ENCODE results near the gene TIPIN. TPM values are rescaled to one million over a fixed set of nuclear protein-coding genes. Genes with fewer than 3 reads are reported as not detected.
"Not testable (repeated sequence)": the region's sequence is repeated elsewhere in the genome, so short reads cannot be mapped to it uniquely, and the experiment has no call there.

The TIPIN gene
- polyA plus RNA-seq, 1 donor: 10.3 TPM

- H3K27me3 ChIP-seq (ENCODE audit: control insufficient read depth, insufficient read depth, low read length); H3K9me3 ChIP-seq (ENCODE audit: control insufficient read depth, low read depth, low read length); H3K4me1 ChIP-seq (ENCODE audit: control insufficient read depth, insufficient read depth, low read length); H3K27ac ChIP-seq (ENCODE audit: low read length); H3K4me3 ChIP-seq (ENCODE audit: low read length): not testable (repeated sequence)
- WGBS (ENCODE audit: insufficient coverage, low lambda C conversion rate): 40% methylated on average over 2 of the region's 10 CpGs
- peak in 1 of 2 donors; percentile 46 for DNase-seq
- peaks cover 37% of the 10 kb centered on the region for H3K36me3 ChIP-seq (ENCODE audit: control insufficient read depth, insufficient read depth, low read length)
Observed at GRCh38 chr15:66304425-66304824, 52.1 kb downstream of the TIPIN start.

- Histone ChIP-seq H3K4me1 (ENCODE audit: control insufficient read depth, insufficient read depth, low read length) (no peaks in the 10 kb centered on the region), H3K9me3 (ENCODE audit: control insufficient read depth, low read depth, low read length) (no peaks in the 10 kb centered on the region), H3K27ac (ENCODE audit: low read length) (no peak overlapping the region), H3K27me3 (ENCODE audit: control insufficient read depth, insufficient read depth, low read length) (no peaks in the 10 kb centered on the region), H3K36me3 (ENCODE audit: control insufficient read depth, insufficient read depth, low read length) (peaks cover 22% of the 10 kb centered on the region), H3K4me3 (ENCODE audit: low read length) (no peak overlapping the region)
- no peak for DNase-seq
- WGBS (ENCODE audit: insufficient coverage, low lambda C conversion rate): 100% methylated on average over 3 of the region's 5 CpGs
Observed at GRCh38 chr15:66302489-66303278, 53.8 kb downstream of the TIPIN start.

GRCh38 chr15:66298803-66299251, 57.7 kb downstream of the TIPIN start:
- Histone ChIP-seq H3K9me3 (ENCODE audit: control insufficient read depth, low read depth, low read length) (peaks cover 1% of the 10 kb centered on the region), H3K27ac (ENCODE audit: low read length) (no peak overlapping the region), H3K27me3 (ENCODE audit: control insufficient read depth, insufficient read depth, low read length) (no peaks in the 10 kb centered on the region), H3K4me3 (ENCODE audit: low read length) (no peak overlapping the region), H3K36me3 (ENCODE audit: control insufficient read depth, insufficient read depth, low read length) (peaks cover 9% of the 10 kb centered on the region), H3K4me1 (ENCODE audit: control insufficient read depth, insufficient read depth, low read length) (peaks cover 9% of the 10 kb centered on the region)
- no CpG with 5 or more reads among the region's 4 CpGs for WGBS (ENCODE audit: insufficient coverage, low lambda C conversion rate)
- no peak for DNase-seq

- H3K36me3 ChIP-seq (ENCODE audit: control insufficient read depth, insufficient read depth, low read length): peaks cover 7% of the 10 kb centered on the region
- H3K9me3 ChIP-seq (ENCODE audit: control insufficient read depth, low read depth, low read length): peaks cover 2% of the 10 kb centered on the region
- no peak overlapping the region for H3K4me3 ChIP-seq (ENCODE audit: low read length)
- no peak for DNase-seq
- no peaks in the 10 kb centered on the region for H3K27me3 ChIP-seq (ENCODE audit: control insufficient read depth, insufficient read depth, low read length)
- WGBS (ENCODE audit: insufficient coverage, low lambda C conversion rate): no CpG with 5 or more reads among the region's 5 CpGs
- H3K27ac ChIP-seq (ENCODE audit: low read length): no peak overlapping the region
- peaks cover 9% of the 10 kb centered on the region for H3K4me1 ChIP-seq (ENCODE audit: control insufficient read depth, insufficient read depth, low read length)
Observed at GRCh38 chr15:66296186-66296585, 60.3 kb downstream of the TIPIN start.

GRCh38 chr15:66294932-66295235, 61.6 kb downstream of the TIPIN start:
- Histone ChIP-seq H3K36me3 (ENCODE audit: control insufficient read depth, insufficient read depth, low read length) (peaks cover 3% of the 10 kb centered on the region), H3K4me1 (ENCODE audit: control insufficient read depth, insufficient read depth, low read length) (peaks cover 9% of the 10 kb centered on the region), H3K9me3 (ENCODE audit: control insufficient read depth, low read depth, low read length) (peaks cover 2% of the 10 kb centered on the region), H3K27me3 (ENCODE audit: control insufficient read depth, insufficient read depth, low read length) (no peaks in the 10 kb centered on the region), H3K4me3 (ENCODE audit: low read length) (no peak overlapping the region), H3K27ac (ENCODE audit: low read length) (peak overlapping the region; percentile 92)
- DNase-seq: peak in 1 of 2 donors; percentile 18
- WGBS (ENCODE audit: insufficient coverage, low lambda C conversion rate): no CpG with 5 or more reads among the region's 3 CpGs

- no CpG with 5 or more reads among the region's 16 CpGs for WGBS (ENCODE audit: insufficient coverage, low lambda C conversion rate)
- Histone ChIP-seq H3K4me3 (ENCODE audit: low read length) (peak overlapping the region; percentile 69), H3K27me3 (ENCODE audit: control insufficient read depth, insufficient read depth, low read length) (no peaks in the 10 kb centered on the region), H3K4me1 (ENCODE audit: control insufficient read depth, insufficient read depth, low read length) (peaks cover 9% of the 10 kb centered on the region), H3K9me3 (ENCODE audit: control insufficient read depth, low read depth, low read length) (peaks cover 2% of the 10 kb centered on the region), H3K27ac (ENCODE audit: low read length) (peak overlapping the region; percentile 92), H3K36me3 (ENCODE audit: control insufficient read depth, insufficient read depth, low read length) (peaks cover 3% of the 10 kb centered on the region)
- DNase-seq: peak; percentile 56 to 79
Observed at GRCh38 chr15:66294157-66294931, 62.1 kb downstream of the TIPIN start.

- DNase-seq: peak; percentile 45 to 86
- Histone ChIP-seq H3K4me3 (ENCODE audit: low read length) (peak within 1 kb of the TSS; percentile 69), H3K36me3 (ENCODE audit: control insufficient read depth, insufficient read depth, low read length) (peaks cover 3% of the 10 kb centered on the region), H3K27ac (ENCODE audit: low read length) (peak within 1 kb of the TSS; percentile 93), H3K27me3 (ENCODE audit: control insufficient read depth, insufficient read depth, low read length) (no peaks in the 10 kb centered on the region), H3K4me1 (ENCODE audit: control insufficient read depth, insufficient read depth, low read length) (peaks cover 9% of the 10 kb centered on the region), H3K9me3 (ENCODE audit: control insufficient read depth, low read depth, low read length) (peaks cover 2% of the 10 kb centered on the region)
- no CpG with 5 or more reads among the region's 92 CpGs for WGBS (ENCODE audit: insufficient coverage, low lambda C conversion rate)
Observed at GRCh38 chr15:66293419-66294156, 62.9 kb downstream of the TIPIN start, which contains the start of gene DIS3L. Gene DIS3L, plus strand, starts transcription at chr15:66293568. Its CDS starts 29 bp downstream, at chr15:66293597.

- peaks cover 2% of the 10 kb centered on the region for H3K36me3 ChIP-seq (ENCODE audit: control insufficient read depth, insufficient read depth, low read length)
- 72% methylated on average over 4 of the region's 22 CpGs for whole genome bisulfite sequencing (ENCODE audit: insufficient coverage, low lambda C conversion rate)
- H3K4me1 ChIP-seq (ENCODE audit: control insufficient read depth, insufficient read depth, low read length): peaks cover 11% of the 10 kb centered on the region
- peak overlapping the region; percentile 69 for H3K4me3 ChIP-seq (ENCODE audit: low read length)
- peak in 1 of 2 donors; percentile 13 for DNase-seq
- H3K27ac ChIP-seq (ENCODE audit: low read length): peak overlapping the region; percentile 93
- H3K27me3 ChIP-seq (ENCODE audit: control insufficient read depth, insufficient read depth, low read length): no peaks in the 10 kb centered on the region
- H3K9me3 ChIP-seq (ENCODE audit: control insufficient read depth, low read depth, low read length): peaks cover 2% of the 10 kb centered on the region
Observed at GRCh38 chr15:66292571-66293418, 63.7 kb downstream of the TIPIN start.

- peaks cover 14% of the 10 kb centered on the region for H3K4me1 ChIP-seq (ENCODE audit: control insufficient read depth, insufficient read depth, low read length)
- 80% methylated on average over 1 of the region's 6 CpGs for WGBS (ENCODE audit: insufficient coverage, low lambda C conversion rate)
- no peaks in the 10 kb centered on the region for H3K36me3 ChIP-seq (ENCODE audit: control insufficient read depth, insufficient read depth, low read length)
- H3K27me3 ChIP-seq (ENCODE audit: control insufficient read depth, insufficient read depth, low read length): no peaks in the 10 kb centered on the region
- no peak overlapping the region for H3K4me3 ChIP-seq (ENCODE audit: low read length)
- H3K9me3 ChIP-seq (ENCODE audit: control insufficient read depth, low read depth, low read length): peaks cover 2% of the 10 kb centered on the region
- H3K27ac ChIP-seq (ENCODE audit: low read length): no peak overlapping the region
- DNase-seq: no peak
Observed at GRCh38 chr15:66291816-66292570, 64.5 kb downstream of the TIPIN start.
